ENCODE results near the gene ETV3L. TPM values are rescaled to one million over a fixed set of nuclear protein-coding genes. Genes with fewer than 3 reads are reported as not detected.

ETV3L gene
- total RNA-seq, 4 donors from 2014 or later, result not detected

- no peaks in the 10 kb centered on the region for H3K27me3 ChIP-seq
- no peak for DNase-seq
- H3K27ac ChIP-seq, result no peak overlapping the region
- intact Hi-C loops (cut with DNase I; ENCODE audit: low total_unique reads) (no loop called here), in situ Hi-C loops (cut with MboI; ENCODE audit: low pct_ligation_motif_present in 1 of 4, low pct_unique_long_range_greater_than_20kb in 1 of 4, low sequenced_read_pairs in 3 of 4) (loop anchor here in 1 of 4 donors (25.0 kb wide), 1 partner anchor 392 kb away; no protein-coding TSS in a partner anchor)
- no peaks in the 10 kb centered on the region for H3K36me3 ChIP-seq
- 77% methylated on average over 2 of the region's 2 CpGs; no CpG with 5 or more reads in 1 of the 2 donors for WGBS, 2 donors (ENCODE audit: low coverage in 1 of 2)
- H3K9me3 ChIP-seq, result no peaks in the 10 kb centered on the region
- TF ChIP-seq POLR2AphosphoS5 (IDR thresholded peaks at IDR 0.05), result no peak
- TF ChIP-seq POLR2A (IDR thresholded peaks at IDR 0.05), result no peak
- TF ChIP-seq EP300 (IDR thresholded peaks at IDR 0.05; ENCODE audit: low read depth), result no peak
- TF ChIP-seq CTCF (IDR thresholded peaks at IDR 0.05), result no peak
- no peak overlapping the region for H3K4me3 ChIP-seq
- H3K4me1 ChIP-seq, result no peaks in the 10 kb centered on the region
Measured at GRCh38 chr1:157095551-157095950, 4.1 kb downstream of the ETV3L start.

- in situ Hi-C loops (cut with MboI; ENCODE audit: low pct_ligation_motif_present in 1 of 4, low pct_unique_long_range_greater_than_20kb in 1 of 4, low sequenced_read_pairs in 3 of 4), result loop anchor here in 1 of 4 donors (25.0 kb wide), 1 partner anchor 392 kb away; no protein-coding TSS in a partner anchor
- WGBS, 2 donors (ENCODE audit: low coverage in 1 of 2), result 71 to 75% methylated on average over 2 to 4 of the region's 4 CpGs
- intact Hi-C loops (cut with DNase I; ENCODE audit: low total_unique reads), result no loop called here
Measured at GRCh38 chr1:157095091-157095490, 4.5 kb downstream of the ETV3L start.

GRCh38 chr1:157092831-157093230 lies 6.8 kb downstream of the ETV3L start:
- no peak overlapping the region for H3K27ac ChIP-seq
- 52% methylated on average over 7 of the region's 8 CpGs; no CpG with 5 or more reads in 1 of the 2 donors for WGBS, 2 donors (ENCODE audit: low coverage in 1 of 2)
- in situ Hi-C loops (cut with MboI; ENCODE audit: low pct_ligation_motif_present in 1 of 4, low pct_unique_long_range_greater_than_20kb in 1 of 4, low sequenced_read_pairs in 3 of 4), result loop anchor here in 3 of 4 donors (5.0 to 25.0 kb wide), 4 partner anchors 59 to 394 kb away; no protein-coding TSS in a partner anchor

More at GRCh38 chr1:157095091-157095490, 4.5 kb downstream of the ETV3L start:
- no peak for DNase-seq
- no peaks in the 10 kb centered on the region for H3K27me3 ChIP-seq
- H3K9me3 ChIP-seq, result no peaks in the 10 kb centered on the region
- peaks cover 0 to 4% (median 0%) of the 10 kb centered on the region in 4 donors for H3K4me1 ChIP-seq
- H3K4me3 ChIP-seq, result no peak overlapping the region
- H3K27ac ChIP-seq, result no peak overlapping the region
- H3K36me3 ChIP-seq, result no peaks in the 10 kb centered on the region
- TF ChIP-seq POLR2AphosphoS5 (IDR thresholded peaks at IDR 0.05) (no peak), CTCF (IDR thresholded peaks at IDR 0.05) (no peak), POLR2A (IDR thresholded peaks at IDR 0.05) (no peak), EP300 (IDR thresholded peaks at IDR 0.05; ENCODE audit: low read depth) (no peak)

More at GRCh38 chr1:157092831-157093230, 6.8 kb downstream of the ETV3L start:
- Histone ChIP-seq H3K4me3 (no peak overlapping the region), H3K9me3 (no peaks in the 10 kb centered on the region), H3K27me3 (no peaks in the 10 kb centered on the region), H3K4me1 (peaks cover 0 to 7% (median 0%) of the 10 kb centered on the region in 4 donors), H3K36me3 (no peaks in the 10 kb centered on the region)
- no peak for TF ChIP-seq POLR2A (IDR thresholded peaks at IDR 0.05)
- TF ChIP-seq EP300 (IDR thresholded peaks at IDR 0.05; ENCODE audit: low read depth), result no peak
- no peak for TF ChIP-seq POLR2AphosphoS5 (IDR thresholded peaks at IDR 0.05)
- no peak for TF ChIP-seq CTCF (IDR thresholded peaks at IDR 0.05)
- intact Hi-C loops (cut with DNase I; ENCODE audit: low total_unique reads), result no loop called here
- DNase-seq, result no peak

Data from transverse colon (tissue), 4 donors.